ENCODE results near the gene ARID1B.

GRCh38 chr6:157182503-157183264 lies 405.5 kb downstream of the ARID1B start:
- no peak for TF ChIP-seq CTCF (IDR thresholded peaks at IDR 0.05)
- TF ChIP-seq POLR2A (IDR thresholded peaks at IDR 0.05) = no peak
